ENCODE results near the gene FBXW4. TPM values are rescaled to one million over a fixed set of nuclear protein-coding genes. Genes with fewer than 3 reads are reported as not detected.

The FBXW4 gene
- total RNA-seq, 4 donors from 2014 or later: 48.4 to 91.6 (median 55.6) TPM

- no peaks in the 10 kb centered on the region for H3K27me3 ChIP-seq
- H3K9me3 ChIP-seq: no peaks in the 10 kb centered on the region
- in situ Hi-C loops (cut with MboI; ENCODE audit: low pct_ligation_motif_present in 1 of 4, low pct_unique_long_range_greater_than_20kb in 1 of 4, low sequenced_read_pairs in 3 of 4) (no loop called here), intact Hi-C loops (cut with DNase I; ENCODE audit: low total_unique reads) (no loop called here)
- DNase-seq: no peak
- H3K36me3 ChIP-seq: no peaks in the 10 kb centered on the region
- no peak for TF ChIP-seq POLR2AphosphoS5 (IDR thresholded peaks at IDR 0.05)
- no peak for TF ChIP-seq EP300 (IDR thresholded peaks at IDR 0.05; ENCODE audit: low read depth)
- TF ChIP-seq, protein P1, sequence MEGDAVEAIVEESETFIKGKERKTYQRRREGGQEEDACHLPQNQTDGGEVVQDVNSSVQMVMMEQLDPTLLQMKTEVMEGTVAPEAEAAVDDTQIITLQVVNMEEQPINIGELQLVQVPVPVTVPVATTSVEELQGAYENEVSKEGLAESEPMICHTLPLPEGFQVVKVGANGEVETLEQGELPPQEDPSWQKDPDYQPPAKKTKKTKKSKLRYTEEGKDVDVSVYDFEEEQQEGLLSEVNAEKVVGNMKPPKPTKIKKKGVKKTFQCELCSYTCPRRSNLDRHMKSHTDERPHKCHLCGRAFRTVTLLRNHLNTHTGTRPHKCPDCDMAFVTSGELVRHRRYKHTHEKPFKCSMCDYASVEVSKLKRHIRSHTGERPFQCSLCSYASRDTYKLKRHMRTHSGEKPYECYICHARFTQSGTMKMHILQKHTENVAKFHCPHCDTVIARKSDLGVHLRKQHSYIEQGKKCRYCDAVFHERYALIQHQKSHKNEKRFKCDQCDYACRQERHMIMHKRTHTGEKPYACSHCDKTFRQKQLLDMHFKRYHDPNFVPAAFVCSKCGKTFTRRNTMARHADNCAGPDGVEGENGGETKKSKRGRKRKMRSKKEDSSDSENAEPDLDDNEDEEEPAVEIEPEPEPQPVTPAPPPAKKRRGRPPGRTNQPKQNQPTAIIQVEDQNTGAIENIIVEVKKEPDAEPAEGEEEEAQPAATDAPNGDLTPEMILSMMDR (IDR thresholded peaks at IDR 0.05): no peak
- no peak for TF ChIP-seq POLR2A (IDR thresholded peaks at IDR 0.05)
- WGBS, 2 donors (ENCODE audit: low coverage in 1 of 2): 92% methylated on average over 2 of the region's 2 CpGs; no CpG with 5 or more reads in 1 of the 2 donors
- no peak overlapping the region for H3K4me3 ChIP-seq
- H3K27ac ChIP-seq: no peak overlapping the region
- peaks cover 0 to 20% (median 7%) of the 10 kb centered on the region in 4 donors for H3K4me1 ChIP-seq
These were observed 26.8 kb upstream of the FBXW4 start for GRCh38 chr10:101721806-101722205.

DNA sequence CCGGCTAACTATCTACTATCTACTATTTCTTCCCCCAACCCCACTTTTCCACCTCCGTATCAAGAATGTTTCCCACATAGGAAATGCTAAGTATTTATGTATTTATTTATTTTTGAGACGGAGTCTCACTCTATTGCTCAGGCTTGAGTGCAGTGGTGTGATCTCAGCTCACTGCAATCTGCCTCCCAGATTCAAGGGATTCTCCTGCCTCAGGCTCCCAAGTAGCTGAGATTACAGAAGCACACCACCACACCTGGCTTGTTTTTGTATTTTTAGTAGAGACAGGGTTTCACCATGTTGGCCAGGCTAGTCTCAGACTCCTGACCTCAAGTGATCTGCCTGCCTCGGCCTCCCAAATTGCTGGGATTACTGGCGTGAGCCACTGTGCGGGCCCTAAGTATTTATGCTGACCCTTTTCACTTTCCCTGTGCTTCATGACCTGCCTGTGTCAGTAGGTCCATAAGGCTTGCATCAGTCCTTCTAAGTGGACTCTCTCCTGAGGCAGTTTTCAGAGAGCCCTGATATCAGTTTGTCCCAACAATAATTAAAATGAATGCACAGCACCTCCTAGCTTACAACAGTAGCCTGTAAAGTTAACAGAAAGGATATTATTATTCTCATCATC is 25.7 kb upstream of the FBXW4 start:
- intact Hi-C loops (cut with DNase I; ENCODE audit: low total_unique reads): no loop called here
- no peaks in the 10 kb centered on the region for H3K27me3 ChIP-seq
- no peak overlapping the region for H3K4me3 ChIP-seq
- H3K9me3 ChIP-seq: no peaks in the 10 kb centered on the region
- WGBS, 2 donors (ENCODE audit: low coverage in 1 of 2): 89 to 92% methylated on average over 4 to 6 of the region's 6 CpGs
- no peak for TF ChIP-seq POLR2A (IDR thresholded peaks at IDR 0.05)
- no peak for TF ChIP-seq EP300 (IDR thresholded peaks at IDR 0.05; ENCODE audit: low read depth)
- no peak for TF ChIP-seq POLR2AphosphoS5 (IDR thresholded peaks at IDR 0.05)
- TF ChIP-seq, protein P1 (IDR thresholded peaks at IDR 0.05): no peak
- H3K36me3 ChIP-seq: no peaks in the 10 kb centered on the region
- H3K4me1 ChIP-seq: peaks cover 0 to 12% (median 3%) of the 10 kb centered on the region in 4 donors
- DNase-seq: no peak
- H3K27ac ChIP-seq: no peak overlapping the region
- in situ Hi-C loops (cut with MboI; ENCODE audit: low pct_ligation_motif_present in 1 of 4, low pct_unique_long_range_greater_than_20kb in 1 of 4, low sequenced_read_pairs in 3 of 4): no loop called here

GRCh38 chr10:101718690-101719275 is 23.8 kb upstream of the FBXW4 start:
- Histone ChIP-seq H3K4me3 (no peak overlapping the region), H3K27me3 (no peaks in the 10 kb centered on the region), H3K4me1 (no peaks in the 10 kb centered on the region), H3K27ac (no peak overlapping the region), H3K9me3 (no peaks in the 10 kb centered on the region), H3K36me3 (no peaks in the 10 kb centered on the region)
- WGBS, 2 donors (ENCODE audit: low coverage in 1 of 2): 94 to 97% methylated on average over 3 of the region's 3 CpGs
- intact Hi-C loops (cut with DNase I; ENCODE audit: low total_unique reads) (no loop called here), in situ Hi-C loops (cut with MboI; ENCODE audit: low pct_ligation_motif_present in 1 of 4, low pct_unique_long_range_greater_than_20kb in 1 of 4, low sequenced_read_pairs in 3 of 4) (no loop called here)
- TF ChIP-seq EP300 (IDR thresholded peaks at IDR 0.05; ENCODE audit: low read depth): no peak
- TF ChIP-seq, protein P1 (IDR thresholded peaks at IDR 0.05): no peak
- no peak for TF ChIP-seq POLR2A (IDR thresholded peaks at IDR 0.05)
- no peak for TF ChIP-seq POLR2AphosphoS5 (IDR thresholded peaks at IDR 0.05)
- DNase-seq: no peak

DNA sequence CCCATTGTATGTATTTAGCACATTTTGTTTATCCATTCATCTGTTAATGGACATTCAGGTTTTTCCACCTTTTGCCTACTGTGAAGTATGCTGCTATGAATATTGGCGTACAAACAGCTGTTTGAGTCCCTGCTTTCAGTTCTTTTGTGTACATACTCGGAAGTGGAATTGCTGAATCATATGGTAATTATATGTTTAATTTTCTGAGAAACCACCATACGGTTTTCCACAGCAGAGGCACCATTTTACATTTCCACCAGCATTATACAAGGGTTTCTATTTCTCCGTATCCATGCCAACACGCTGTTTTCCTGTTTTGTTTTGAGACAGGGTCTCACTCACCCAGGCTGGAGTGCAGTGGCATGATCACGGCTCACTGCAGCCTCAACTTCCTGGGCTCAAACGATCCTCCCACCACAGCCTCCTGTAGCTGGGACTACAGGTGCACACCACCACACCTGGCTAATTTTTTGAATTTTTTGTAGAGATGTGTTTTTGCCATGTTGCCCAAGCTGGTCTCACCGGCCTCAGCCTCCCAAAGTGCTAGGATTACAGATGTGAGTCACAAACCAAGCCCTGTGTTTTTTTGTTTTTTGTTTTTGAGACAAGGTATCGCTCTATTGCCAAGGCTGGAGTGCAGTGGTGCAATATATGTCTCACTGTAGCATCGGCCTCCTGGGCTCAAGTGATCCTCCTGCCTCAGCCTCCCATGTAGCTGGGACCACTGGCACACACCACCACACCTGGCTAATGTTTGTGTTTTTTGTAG is 22.1 kb upstream of the FBXW4 start:
- H3K36me3 ChIP-seq: no peaks in the 10 kb centered on the region
- no peaks in the 10 kb centered on the region for H3K9me3 ChIP-seq
- intact Hi-C loops (cut with DNase I; ENCODE audit: low total_unique reads): no loop called here
- DNase-seq: no peak
- no peak overlapping the region for H3K4me3 ChIP-seq
- no peak overlapping the region for H3K27ac ChIP-seq
- H3K27me3 ChIP-seq: no peaks in the 10 kb centered on the region
- TF ChIP-seq EP300 (IDR thresholded peaks at IDR 0.05; ENCODE audit: low read depth) (no peak), POLR2AphosphoS5 (IDR thresholded peaks at IDR 0.05) (no peak), POLR2A (IDR thresholded peaks at IDR 0.05) (no peak)
- TF ChIP-seq, protein P1 (IDR thresholded peaks at IDR 0.05): no peak
- H3K4me1 ChIP-seq: no peaks in the 10 kb centered on the region
- WGBS, 2 donors (ENCODE audit: low coverage in 1 of 2): 37 to 65% methylated on average over 5 to 10 of the region's 10 CpGs
- in situ Hi-C loops (cut with MboI; ENCODE audit: low pct_ligation_motif_present in 1 of 4, low pct_unique_long_range_greater_than_20kb in 1 of 4, low sequenced_read_pairs in 3 of 4): no loop called here

Data from transverse colon (tissue), 4 donors.